ENCODE results near the gene EIF4G3.

DNA sequence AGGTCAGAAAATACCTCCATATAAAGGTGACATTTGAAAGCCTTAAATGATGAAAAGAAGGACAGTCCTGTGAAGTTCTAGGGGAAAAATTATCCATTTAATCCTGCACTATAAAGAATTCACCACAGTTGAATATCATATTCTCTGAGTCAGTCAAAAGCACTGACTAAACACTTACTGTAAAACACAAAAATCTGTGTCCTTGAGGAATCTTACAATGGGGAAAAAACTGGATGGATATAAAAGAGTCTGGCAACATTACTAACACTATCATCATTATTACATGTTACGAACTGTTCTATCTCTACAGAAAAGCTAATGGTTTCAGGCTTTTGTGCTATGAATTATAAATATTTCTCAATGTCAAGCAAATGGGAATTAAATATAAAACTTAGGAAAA lies 347.2 kb downstream of the EIF4G3 start:
- TF ChIP-seq, protein P1, sequence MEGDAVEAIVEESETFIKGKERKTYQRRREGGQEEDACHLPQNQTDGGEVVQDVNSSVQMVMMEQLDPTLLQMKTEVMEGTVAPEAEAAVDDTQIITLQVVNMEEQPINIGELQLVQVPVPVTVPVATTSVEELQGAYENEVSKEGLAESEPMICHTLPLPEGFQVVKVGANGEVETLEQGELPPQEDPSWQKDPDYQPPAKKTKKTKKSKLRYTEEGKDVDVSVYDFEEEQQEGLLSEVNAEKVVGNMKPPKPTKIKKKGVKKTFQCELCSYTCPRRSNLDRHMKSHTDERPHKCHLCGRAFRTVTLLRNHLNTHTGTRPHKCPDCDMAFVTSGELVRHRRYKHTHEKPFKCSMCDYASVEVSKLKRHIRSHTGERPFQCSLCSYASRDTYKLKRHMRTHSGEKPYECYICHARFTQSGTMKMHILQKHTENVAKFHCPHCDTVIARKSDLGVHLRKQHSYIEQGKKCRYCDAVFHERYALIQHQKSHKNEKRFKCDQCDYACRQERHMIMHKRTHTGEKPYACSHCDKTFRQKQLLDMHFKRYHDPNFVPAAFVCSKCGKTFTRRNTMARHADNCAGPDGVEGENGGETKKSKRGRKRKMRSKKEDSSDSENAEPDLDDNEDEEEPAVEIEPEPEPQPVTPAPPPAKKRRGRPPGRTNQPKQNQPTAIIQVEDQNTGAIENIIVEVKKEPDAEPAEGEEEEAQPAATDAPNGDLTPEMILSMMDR (conservative IDR thresholded peaks at IDR 0.05): no peak
- no peak for TF ChIP-seq ZFX (IDR thresholded peaks at IDR 0.05)

All from C4-2B (cell line).